GM19397 (cell line): Measurements from ENCODE around the gene AUH.
"Not testable (repeated sequence)": the region's sequence is repeated elsewhere in the genome, so short reads cannot be mapped to it uniquely, and the experiment has no call there.

Experiments
- ATAC-seq: cut with Tn5 transposase; IDR thresholded peaks from one replicate; pipeline ENCODE4 v1.9.1; 2021; ENCODE audit warnings: mild to moderate bottlenecking, moderate library complexity; ENCODE audit not compliant: unreplicated experiment

The AUH gene

GRCh38 chr9:91379426-91379825 lies 17.7 kb upstream of the AUH start:
- ATAC-seq: no peak

DNA sequence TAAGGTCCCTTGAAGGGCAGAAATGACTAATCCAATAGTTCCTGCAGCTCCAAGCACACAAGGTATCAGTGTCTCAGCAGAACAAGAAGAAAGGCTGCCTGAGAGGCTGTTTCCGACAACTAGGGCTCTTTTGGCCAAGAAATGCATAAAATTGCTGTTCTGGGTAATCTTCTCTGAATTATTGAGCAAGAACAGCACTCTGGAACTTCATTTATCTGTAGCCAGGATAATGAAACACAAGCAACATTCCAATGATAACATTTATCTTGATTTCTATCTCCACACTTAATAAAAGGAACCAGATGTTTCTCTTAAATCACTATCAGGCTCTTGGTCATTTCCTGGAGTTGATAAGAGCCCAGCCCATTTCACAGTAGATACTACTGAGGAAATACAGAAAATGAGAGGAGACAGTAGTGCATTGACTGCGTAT lies 17.0 kb upstream of the AUH start:
- ATAC-seq: no peak

- not testable (repeated sequence) for ATAC-seq
These were observed 16.3 kb upstream of the AUH start for GRCh38 chr9:91378054-91378453.

DNA sequence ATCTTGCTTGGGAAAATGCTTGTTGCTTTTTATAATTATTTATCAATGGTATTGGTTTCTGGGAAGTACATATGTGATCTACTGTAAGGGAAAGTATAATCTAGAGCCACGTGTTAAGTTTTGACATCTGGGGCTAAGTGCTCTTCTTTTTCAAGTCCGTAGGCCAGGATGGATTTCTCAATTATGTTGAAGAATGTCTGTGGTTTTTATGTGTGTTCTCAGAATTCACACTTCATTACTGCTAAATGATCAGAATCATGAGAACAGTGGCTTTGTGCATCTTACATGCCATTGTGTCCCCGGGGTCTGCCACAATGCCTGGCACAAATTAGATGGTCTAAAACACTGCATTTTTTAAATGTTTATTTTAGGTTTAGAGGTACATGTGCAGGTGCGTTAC lies 14.5 kb upstream of the AUH start:
- ATAC-seq: no peak

GRCh38 chr9:91374939-91375338 lies 13.2 kb upstream of the AUH start:
- no peak for ATAC-seq

GRCh38 chr9:91371894-91372293 lies 10.2 kb upstream of the AUH start:
- ATAC-seq: no peak

GRCh38 chr9:91370006-91370405 lies 8.3 kb upstream of the AUH start:
- not testable (repeated sequence) for ATAC-seq

GRCh38 chr9:91364702-91365101 lies 3.0 kb upstream of the AUH start:
- ATAC-seq: no peak

GRCh38 chr9:91364005-91364404 lies 2.3 kb upstream of the AUH start:
- no peak for ATAC-seq

DNA sequence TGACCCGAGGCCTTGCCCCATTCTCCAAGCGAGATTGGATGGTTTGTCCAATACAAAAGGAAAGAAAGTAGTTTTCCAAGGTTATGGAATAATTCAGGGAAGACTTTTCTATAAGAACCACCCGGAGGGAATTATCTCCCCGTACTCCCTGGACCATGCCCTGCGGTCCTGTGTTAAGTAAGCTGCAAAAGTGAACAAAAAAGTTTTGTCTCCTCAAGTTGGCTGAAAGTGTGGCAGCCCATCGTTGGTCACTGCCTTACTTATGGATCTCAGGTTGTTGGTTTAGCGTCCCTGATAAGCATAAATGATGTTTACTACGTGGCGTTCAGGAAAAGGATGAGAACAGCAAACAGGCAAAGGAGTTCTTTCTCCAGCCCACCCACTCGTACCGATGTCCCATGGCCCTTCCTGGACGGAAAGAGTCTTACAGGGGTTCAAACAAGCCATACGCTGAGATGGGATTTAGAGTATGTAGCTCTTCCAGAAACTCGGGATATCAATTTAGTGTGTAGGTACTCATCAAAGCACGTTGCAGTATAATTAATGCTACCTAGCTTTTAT lies 413 bp upstream of the AUH start:
- no peak for ATAC-seq

GRCh38 chr9:91360551-91361290 lies 997 bp downstream of the AUH start:
- no peak for ATAC-seq

DNA sequence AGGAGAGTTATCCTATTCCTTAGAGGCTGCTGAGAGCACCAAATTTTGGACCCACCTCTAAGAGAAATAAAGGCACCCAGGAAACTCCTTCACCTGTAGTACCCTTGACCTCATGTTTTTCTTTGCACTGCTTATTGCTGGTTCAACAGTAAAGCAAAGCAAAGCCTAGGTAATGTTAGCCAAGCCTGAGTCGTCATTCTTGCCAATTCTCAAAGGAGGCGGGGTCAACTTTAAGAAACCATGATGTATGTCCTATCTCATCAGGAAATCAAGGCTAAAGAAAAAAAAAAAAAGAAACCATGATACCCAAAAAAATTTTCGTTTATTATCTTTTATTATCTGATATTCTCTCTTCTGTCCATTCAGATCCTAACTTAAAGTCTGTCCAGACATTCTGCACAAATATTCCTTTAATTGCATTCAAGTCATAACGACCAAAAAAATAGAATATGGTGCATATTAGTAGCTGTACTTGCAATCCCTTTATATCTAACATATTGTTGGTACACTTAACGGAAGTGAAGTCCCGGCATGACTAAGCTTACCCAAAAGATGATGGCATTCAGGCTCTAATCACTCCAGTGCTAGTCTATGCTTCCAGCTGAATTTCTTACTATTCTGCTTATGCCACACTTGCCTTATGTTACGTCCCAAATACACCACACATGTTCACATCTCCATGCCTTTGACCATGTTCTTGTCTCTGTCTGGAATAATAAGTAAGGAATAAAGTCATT lies 1.8 kb downstream of the AUH start:
- ATAC-seq: no peak

- ATAC-seq: no peak
These were observed 2.6 kb downstream of the AUH start for GRCh38 chr9:91359083-91359482.

DNA sequence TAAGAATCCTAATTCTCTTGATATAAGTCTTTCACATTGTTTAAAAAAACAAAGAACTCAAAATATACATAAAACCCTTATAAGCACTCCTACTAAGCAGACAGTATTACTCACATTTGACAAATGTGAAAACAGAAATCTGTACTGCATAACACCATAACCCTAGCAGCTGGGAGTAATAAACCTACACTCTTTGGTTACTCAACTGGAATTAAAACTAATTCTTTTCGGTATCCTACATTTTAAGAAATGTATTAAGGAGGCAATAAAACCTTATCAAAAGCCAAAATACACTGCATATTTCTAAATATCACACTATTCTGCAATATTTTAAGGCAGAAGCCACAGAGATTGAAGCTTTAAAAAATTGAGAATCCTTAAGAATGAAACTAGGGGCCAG lies 6.8 kb downstream of the AUH start:
- no peak for ATAC-seq

DNA sequence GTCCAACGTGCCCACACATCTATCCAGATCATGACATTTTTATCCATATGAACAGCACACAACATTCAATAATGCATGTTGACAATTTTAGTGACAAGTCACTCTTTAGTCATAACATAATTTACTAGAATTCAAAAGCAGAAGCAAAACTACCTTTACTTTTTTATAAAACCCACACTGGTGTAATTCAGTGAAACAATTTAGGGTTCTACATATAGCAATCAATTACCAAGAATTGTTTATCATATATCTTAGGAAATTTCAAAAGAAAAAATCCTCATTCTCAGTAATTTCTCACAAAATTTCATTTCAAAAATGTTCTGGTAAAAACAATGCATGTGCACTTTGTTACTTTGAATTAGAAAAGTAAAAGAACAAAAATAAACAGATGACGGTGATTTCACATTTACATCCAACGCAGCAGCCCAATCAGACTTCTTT lies 12.6 kb downstream of the AUH start:
- no peak for ATAC-seq

DNA sequence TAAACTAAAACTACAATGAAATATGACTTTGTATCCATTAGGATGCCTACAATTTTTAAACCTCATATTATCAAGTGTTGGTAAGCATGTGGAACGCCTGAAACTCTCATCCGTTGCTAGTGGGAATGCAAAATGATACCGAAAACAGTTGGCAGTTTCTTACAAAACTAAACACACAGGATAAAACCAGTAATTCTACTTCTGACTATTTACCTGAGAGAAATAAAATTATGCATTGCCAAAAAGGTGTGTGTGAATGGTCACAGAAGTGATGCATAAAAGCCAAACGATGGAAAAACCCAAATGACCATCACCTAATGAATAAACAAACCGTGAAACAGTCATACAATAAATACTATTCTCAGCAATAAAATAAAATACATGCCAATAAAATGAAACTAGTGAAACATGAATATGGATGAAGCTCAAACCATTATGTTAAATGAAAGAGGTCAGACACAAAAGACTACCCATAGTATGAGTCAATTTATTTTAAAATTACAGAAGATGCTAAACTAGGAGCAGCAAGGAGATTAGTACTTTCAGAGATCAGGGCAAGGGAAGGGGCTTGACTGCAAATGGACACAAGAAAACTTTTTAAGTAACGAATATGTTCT lies 13.4 kb downstream of the AUH start:
- no peak for ATAC-seq

GRCh38 chr9:91347377-91347776 lies 14.3 kb downstream of the AUH start:
- no peak for ATAC-seq

DNA sequence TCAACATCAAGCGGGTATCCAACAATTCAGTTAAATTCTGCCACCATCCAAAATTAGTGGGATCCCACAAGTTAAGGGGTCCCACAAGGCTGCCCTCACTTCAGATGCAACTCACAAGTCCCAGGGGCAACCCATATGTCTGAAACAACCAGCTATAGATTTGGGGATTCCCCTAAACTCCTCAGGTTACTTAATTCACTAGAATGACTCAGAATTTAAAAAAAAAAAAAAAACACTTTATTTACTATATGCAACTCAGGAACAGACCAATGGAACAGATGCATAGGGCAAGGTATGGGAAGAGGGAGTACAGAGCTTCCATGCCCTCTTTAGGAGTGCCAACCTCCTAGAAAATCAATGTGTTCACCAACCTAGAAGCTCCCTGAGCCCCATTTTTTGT lies 15.1 kb downstream of the AUH start:
- no peak for ATAC-seq

GRCh38 chr9:91345978-91346377 lies 15.7 kb downstream of the AUH start:
- no peak for ATAC-seq

GRCh38 chr9:91342575-91342974 lies 19.1 kb downstream of the AUH start:
- ATAC-seq: no peak

DNA sequence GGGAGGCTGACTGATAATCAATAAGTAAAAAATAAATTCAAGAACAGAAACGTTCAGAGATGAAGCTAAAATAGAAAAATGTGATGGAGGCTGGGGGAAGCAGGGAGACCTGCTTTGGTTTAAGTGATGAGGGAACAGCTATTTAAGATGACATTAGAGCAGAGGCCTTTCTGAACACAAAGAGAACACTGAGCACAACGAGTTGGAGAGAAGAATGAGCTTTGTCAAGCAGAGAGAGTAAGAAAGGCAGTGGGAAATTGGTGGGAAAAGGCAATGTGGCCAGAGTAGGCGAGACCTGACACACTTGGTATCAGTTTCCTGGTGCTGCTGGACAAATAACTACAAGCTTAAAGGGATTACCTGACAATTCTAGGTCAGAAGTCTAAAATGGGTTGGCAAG lies 20.0 kb downstream of the AUH start:
- no peak for ATAC-seq
